K562 (cell line): ENCODE results near the gene ZMAT2. TPM values are rescaled to one million over a fixed set of nuclear protein-coding genes. Genes with fewer than 3 reads are reported as not detected.

Experiments
- ADNP ChIP-seq: fragments of 200-800 bp; sonication (Bioruptor generic); IDR thresholded peaks from 2 replicates; pipeline ENCODE4 v1.6.1; 2016; ENCODE audit warnings: missing genetic modification characterization, missing compliant biosample characterization
- CBX3 ChIP-seq, 2 experiments: IDR thresholded peaks; 1 replicate in 1 of 2; 2 replicates in 1 of 2; pipeline ENCODE4 v1.6.1; 2012; ENCODE audit warnings: inconsistent platforms in 2 of 2, low read length in 2 of 2, borderline replicate concordance in 1 of 2, control low read depth in 1 of 2
- CREB1 ChIP-seq, 2 experiments: sonication (generic) in 1 of 2; formaldehyde crosslinking in 1 of 2; IDR thresholded peaks; 2 replicates each; pipeline versions ENCODE4 v1.6.1 to v1.8.0; 2012 to 2022; ENCODE audit warnings: inconsistent platforms in 1 of 2, mild to moderate bottlenecking in 1 of 2, missing genetic modification reagents in 1 of 2, moderate library complexity in 1 of 2
- MAZ ChIP-seq, 2 experiments: fragments of 450-650 bp in 1 of 2; sonication (generic) in 1 of 2; formaldehyde crosslinking; IDR thresholded peaks in 1 of 2; conservative IDR thresholded peaks in 1 of 2; 2 replicates each; pipeline versions ENCODE4 v1.4.0 to v1.5.0; 2020; ENCODE audit warnings: mild to moderate bottlenecking in 1 of 2, missing genetic modification reagents in 1 of 2
- MTA2 ChIP-seq: fragments of 450-650 bp; IDR thresholded peaks from 2 replicates; pipeline ENCODE4 v1.6.1; 2016; ENCODE audit warnings: low read depth
- MYC ChIP-seq, 2 experiments: fragments of 250-450 bp in 1 of 2; sonication (Bioruptor Pico) in 1 of 2; IDR thresholded peaks; 2 replicates each; pipeline versions ENCODE4 v1.5.1 to v1.6.1; 2012 to 2021; ENCODE audit warnings: low read depth in 2 of 2, borderline replicate concordance in 1 of 2, improper control_type of control experiment in 1 of 2, low read length in 1 of 2, mild to moderate bottlenecking in 1 of 2, moderate library complexity in 1 of 2
- SMARCA4 ChIP-seq: fragments of 450-650 bp; IDR thresholded peaks from 2 replicates; pipeline ENCODE4 v1.6.1; 2016
- SRF ChIP-seq, 2 experiments: fragments of 250-450, 450-650 bp in 1 of 2; sonication (Bioruptor Pico) in 1 of 2; sonication (generic) in 1 of 2; formaldehyde crosslinking; IDR thresholded peaks; 2 replicates each; pipeline versions ENCODE4 v1.5.0 to v1.5.1; 2020 to 2022; ENCODE audit warnings: mild to moderate bottlenecking in 1 of 2, missing genetic modification reagents in 1 of 2
- ZNF75A ChIP-seq: fragments of 450-650 bp; formaldehyde crosslinking; IDR thresholded peaks from 2 replicates; pipeline ENCODE4 v1.4.0; 2020; ENCODE audit warnings: mild to moderate bottlenecking
- polyA plus RNA-seq, 8 experiments: library from polyadenylated mRNA; depleted of rRNA in 4 of 8; stranded (reverse) in 5 of 8; unstranded in 3 of 8; fragments of >200 nt; fragmentation: Nextera tagmentation in 2 of 8; fragmentation: Illumina TruSeq in 1 of 8; extraction: Ambion mirVana in 2 of 8; extraction: Trizol in 1 of 8; gene quantifications; 2 replicates each; pipeline versions ENCODE4 v1.2.1 to v1.2.3, GENCODE V29; 2011 to 2014; ENCODE audit warnings: inconsistent platforms in 1 of 8, missing spikeins in 1 of 8
- total RNA-seq, 7 experiments: library from RNA; depleted of rRNA in 6 of 7; stranded (reverse); fragments of >200 nt in 6 of 7; fragmentation: Illumina TruSeq in 2 of 7; extraction: Trizol in 2 of 7; gene quantifications; 2 replicates each; pipeline versions ENCODE4 v1.2.1 to v1.2.3, GENCODE V29; 2011 to 2021; ENCODE audit warnings: low replicate concordance in 1 of 7
- TF ChIP-seq, protein P1 (sequence below): fragments of 200-600 bp; sonication (generic); IDR thresholded peaks from one replicate; pipeline ENCODE4 v1.6.1; 2012; ENCODE audit warnings: mild to moderate bottlenecking, low read depth, low read length, inconsistent platforms
- TF ChIP-seq, protein P2 (sequence below): fragments of 450-650 bp; formaldehyde crosslinking; IDR thresholded peaks from 2 replicates; pipeline ENCODE4 v1.4.0; 2020; ENCODE audit warnings: mild to moderate bottlenecking
- TF ChIP-seq, protein P3 (sequence below): sonication (generic); formaldehyde crosslinking; IDR thresholded peaks from 2 replicates; pipeline ENCODE4 v1.8.1; 2023; ENCODE audit warnings: mild to moderate bottlenecking, missing genetic modification reagents

ZMAT2 gene
- total and polyA plus RNA-seq, 9 of the 15 experiments (the other 6 are each of a cell fraction or from before 2014, with no cell fraction given): 44.2 to 101 (median 69.2) TPM

DNA sequence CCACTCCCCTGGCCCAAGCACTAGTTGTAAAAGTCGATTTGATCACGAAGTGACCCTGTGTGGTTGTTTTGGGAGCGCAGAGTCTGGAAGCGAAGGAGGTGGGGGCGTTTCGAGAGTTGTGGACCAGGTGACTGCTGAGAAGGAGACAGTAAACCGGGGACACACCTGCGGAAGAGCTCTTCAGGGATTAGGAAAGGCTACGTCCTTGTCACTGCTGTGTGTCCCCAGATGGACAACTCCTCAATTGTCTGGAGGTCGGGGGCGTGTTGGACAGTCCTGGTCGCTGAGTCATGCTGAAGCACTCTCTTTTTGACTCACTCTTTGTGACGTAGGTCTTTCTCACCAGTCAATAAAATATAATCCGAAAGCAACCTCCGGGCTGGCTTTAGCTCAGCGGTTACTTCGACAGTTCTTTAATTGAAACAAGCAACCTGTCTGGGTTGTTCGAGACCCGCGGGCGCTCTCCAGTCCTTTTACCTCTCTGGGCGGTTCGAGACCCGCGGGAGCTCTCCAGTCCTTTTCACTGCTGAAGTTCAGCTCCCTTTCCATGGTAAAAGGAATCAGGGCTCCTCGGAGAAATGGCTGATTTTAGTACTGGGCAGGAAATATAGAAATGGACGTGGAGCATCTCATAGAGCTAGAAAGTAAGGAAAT lies 10.8 kb downstream of the ZMAT2 start (continued):
- TF ChIP-seq, protein P1, sequence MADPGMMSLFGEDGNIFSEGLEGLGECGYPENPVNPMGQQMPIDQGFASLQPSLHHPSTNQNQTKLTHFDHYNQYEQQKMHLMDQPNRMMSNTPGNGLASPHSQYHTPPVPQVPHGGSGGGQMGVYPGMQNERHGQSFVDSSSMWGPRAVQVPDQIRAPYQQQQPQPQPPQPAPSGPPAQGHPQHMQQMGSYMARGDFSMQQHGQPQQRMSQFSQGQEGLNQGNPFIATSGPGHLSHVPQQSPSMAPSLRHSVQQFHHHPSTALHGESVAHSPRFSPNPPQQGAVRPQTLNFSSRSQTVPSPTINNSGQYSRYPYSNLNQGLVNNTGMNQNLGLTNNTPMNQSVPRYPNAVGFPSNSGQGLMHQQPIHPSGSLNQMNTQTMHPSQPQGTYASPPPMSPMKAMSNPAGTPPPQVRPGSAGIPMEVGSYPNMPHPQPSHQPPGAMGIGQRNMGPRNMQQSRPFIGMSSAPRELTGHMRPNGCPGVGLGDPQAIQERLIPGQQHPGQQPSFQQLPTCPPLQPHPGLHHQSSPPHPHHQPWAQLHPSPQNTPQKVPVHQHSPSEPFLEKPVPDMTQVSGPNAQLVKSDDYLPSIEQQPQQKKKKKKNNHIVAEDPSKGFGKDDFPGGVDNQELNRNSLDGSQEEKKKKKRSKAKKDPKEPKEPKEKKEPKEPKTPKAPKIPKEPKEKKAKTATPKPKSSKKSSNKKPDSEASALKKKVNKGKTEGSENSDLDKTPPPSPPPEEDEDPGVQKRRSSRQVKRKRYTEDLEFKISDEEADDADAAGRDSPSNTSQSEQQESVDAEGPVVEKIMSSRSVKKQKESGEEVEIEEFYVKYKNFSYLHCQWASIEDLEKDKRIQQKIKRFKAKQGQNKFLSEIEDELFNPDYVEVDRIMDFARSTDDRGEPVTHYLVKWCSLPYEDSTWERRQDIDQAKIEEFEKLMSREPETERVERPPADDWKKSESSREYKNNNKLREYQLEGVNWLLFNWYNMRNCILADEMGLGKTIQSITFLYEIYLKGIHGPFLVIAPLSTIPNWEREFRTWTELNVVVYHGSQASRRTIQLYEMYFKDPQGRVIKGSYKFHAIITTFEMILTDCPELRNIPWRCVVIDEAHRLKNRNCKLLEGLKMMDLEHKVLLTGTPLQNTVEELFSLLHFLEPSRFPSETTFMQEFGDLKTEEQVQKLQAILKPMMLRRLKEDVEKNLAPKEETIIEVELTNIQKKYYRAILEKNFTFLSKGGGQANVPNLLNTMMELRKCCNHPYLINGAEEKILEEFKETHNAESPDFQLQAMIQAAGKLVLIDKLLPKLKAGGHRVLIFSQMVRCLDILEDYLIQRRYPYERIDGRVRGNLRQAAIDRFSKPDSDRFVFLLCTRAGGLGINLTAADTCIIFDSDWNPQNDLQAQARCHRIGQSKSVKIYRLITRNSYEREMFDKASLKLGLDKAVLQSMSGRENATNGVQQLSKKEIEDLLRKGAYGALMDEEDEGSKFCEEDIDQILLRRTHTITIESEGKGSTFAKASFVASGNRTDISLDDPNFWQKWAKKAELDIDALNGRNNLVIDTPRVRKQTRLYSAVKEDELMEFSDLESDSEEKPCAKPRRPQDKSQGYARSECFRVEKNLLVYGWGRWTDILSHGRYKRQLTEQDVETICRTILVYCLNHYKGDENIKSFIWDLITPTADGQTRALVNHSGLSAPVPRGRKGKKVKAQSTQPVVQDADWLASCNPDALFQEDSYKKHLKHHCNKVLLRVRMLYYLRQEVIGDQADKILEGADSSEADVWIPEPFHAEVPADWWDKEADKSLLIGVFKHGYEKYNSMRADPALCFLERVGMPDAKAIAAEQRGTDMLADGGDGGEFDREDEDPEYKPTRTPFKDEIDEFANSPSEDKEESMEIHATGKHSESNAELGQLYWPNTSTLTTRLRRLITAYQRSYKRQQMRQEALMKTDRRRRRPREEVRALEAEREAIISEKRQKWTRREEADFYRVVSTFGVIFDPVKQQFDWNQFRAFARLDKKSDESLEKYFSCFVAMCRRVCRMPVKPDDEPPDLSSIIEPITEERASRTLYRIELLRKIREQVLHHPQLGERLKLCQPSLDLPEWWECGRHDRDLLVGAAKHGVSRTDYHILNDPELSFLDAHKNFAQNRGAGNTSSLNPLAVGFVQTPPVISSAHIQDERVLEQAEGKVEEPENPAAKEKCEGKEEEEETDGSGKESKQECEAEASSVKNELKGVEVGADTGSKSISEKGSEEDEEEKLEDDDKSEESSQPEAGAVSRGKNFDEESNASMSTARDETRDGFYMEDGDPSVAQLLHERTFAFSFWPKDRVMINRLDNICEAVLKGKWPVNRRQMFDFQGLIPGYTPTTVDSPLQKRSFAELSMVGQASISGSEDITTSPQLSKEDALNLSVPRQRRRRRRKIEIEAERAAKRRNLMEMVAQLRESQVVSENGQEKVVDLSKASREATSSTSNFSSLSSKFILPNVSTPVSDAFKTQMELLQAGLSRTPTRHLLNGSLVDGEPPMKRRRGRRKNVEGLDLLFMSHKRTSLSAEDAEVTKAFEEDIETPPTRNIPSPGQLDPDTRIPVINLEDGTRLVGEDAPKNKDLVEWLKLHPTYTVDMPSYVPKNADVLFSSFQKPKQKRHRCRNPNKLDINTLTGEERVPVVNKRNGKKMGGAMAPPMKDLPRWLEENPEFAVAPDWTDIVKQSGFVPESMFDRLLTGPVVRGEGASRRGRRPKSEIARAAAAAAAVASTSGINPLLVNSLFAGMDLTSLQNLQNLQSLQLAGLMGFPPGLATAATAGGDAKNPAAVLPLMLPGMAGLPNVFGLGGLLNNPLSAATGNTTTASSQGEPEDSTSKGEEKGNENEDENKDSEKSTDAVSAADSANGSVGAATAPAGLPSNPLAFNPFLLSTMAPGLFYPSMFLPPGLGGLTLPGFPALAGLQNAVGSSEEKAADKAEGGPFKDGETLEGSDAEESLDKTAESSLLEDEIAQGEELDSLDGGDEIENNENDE: no peak
- TF ChIP-seq, protein P2, sequence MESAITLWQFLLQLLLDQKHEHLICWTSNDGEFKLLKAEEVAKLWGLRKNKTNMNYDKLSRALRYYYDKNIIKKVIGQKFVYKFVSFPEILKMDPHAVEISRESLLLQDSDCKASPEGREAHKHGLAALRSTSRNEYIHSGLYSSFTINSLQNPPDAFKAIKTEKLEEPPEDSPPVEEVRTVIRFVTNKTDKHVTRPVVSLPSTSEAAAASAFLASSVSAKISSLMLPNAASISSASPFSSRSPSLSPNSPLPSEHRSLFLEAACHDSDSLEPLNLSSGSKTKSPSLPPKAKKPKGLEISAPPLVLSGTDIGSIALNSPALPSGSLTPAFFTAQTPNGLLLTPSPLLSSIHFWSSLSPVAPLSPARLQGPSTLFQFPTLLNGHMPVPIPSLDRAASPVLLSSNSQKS (CRISPR knock-in tag): no peak
- TF ChIP-seq SMARCA4 (peak; percentile 80), MTA2 (no peak), CBX3 (IDR thresholded peaks at IDR 0.05; ENCODE audit: borderline replicate concordance in 1 of 2, low read length in 2 of 2) (peak in 1 of 2 experiments; percentile 46; a peak in 1 of 3 replicates), MYC (IDR thresholded peaks at IDR 0.05; ENCODE audit: low read depth, low read length) (peak; percentile 38; the same call in 1 of the 2 replicates), MYC (CRISPR knock-in tag; IDR thresholded peaks at IDR 0.05; ENCODE audit: borderline replicate concordance, low read depth) (no peak), CREB1 (IDR thresholded peaks at IDR 0.05) (peak; percentile 88), CREB1 (CRISPR knock-in tag; IDR thresholded peaks at IDR 0.05) (peak; percentile 93), SRF (CRISPR knock-in tag; IDR thresholded peaks at IDR 0.05) (no peak), ADNP (tag) (peak; percentile 78; the same call in 1 of the 2 replicates), MAZ (CRISPR knock-in tag; conservative IDR thresholded peaks at IDR 0.05 in 1 of 2, IDR thresholded peaks at IDR 0.05 in 1 of 2) (peak; percentile 31 to 56; a peak in 1 of 4 replicates), ZNF75A (no peak)
- TF ChIP-seq, protein P3, sequence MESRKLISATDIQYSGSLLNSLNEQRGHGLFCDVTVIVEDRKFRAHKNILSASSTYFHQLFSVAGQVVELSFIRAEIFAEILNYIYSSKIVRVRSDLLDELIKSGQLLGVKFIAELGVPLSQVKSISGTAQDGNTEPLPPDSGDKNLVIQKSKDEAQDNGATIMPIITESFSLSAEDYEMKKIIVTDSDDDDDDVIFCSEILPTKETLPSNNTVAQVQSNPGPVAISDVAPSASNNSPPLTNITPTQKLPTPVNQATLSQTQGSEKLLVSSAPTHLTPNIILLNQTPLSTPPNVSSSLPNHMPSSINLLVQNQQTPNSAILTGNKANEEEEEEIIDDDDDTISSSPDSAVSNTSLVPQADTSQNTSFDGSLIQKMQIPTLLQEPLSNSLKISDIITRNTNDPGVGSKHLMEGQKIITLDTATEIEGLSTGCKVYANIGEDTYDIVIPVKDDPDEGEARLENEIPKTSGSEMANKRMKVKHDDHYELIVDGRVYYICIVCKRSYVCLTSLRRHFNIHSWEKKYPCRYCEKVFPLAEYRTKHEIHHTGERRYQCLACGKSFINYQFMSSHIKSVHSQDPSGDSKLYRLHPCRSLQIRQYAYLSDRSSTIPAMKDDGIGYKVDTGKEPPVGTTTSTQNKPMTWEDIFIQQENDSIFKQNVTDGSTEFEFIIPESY: peak; percentile 44; the same call in 1 of the 2 replicates
